HG02973 (cell line): ENCODE results near the gene ARHGEF2.

Experiments
- ATAC-seq: cut with Tn5 transposase; IDR thresholded peaks from one replicate; pipeline ENCODE4 v1.9.1; 2021; ENCODE audit warnings: moderate library complexity; ENCODE audit not compliant: unreplicated experiment

ARHGEF2 gene

GRCh38 chr1:155978325-155978972 lies at the start of gene ARHGEF2:
ARHGEF2 (minus strand) TSS chr1:155978547; CDS start chr1:155978427, 120 bp downstream.
- no peak for ATAC-seq

- no peak for ATAC-seq
Measured at GRCh38 chr1:156026588-156026987, 48.2 kb upstream of the ARHGEF2 start.

- no peak for ATAC-seq
Measured at GRCh38 chr1:156025876-156026275, 47.5 kb upstream of the ARHGEF2 start.

GRCh38 chr1:156024801-156025200 lies 46.5 kb upstream of the ARHGEF2 start:
- ATAC-seq: no peak

- ATAC-seq: no peak
Measured at GRCh38 chr1:156021954-156022353, 43.6 kb upstream of the ARHGEF2 start.

GRCh38 chr1:156021093-156021428 lies 42.7 kb upstream of the ARHGEF2 start:
- no peak for ATAC-seq

- ATAC-seq: peak; percentile 89
Measured at GRCh38 chr1:156020293-156021092, 42.1 kb upstream of the ARHGEF2 start, which contains the start of gene SSR2. SSR2 (minus strand) TSS chr1:156020951; CDS start chr1:156020167, 784 bp downstream.

GRCh38 chr1:156019946-156020292 lies 41.6 kb upstream of the ARHGEF2 start:
- no peak for ATAC-seq

- ATAC-seq: no peak
Measured at GRCh38 chr1:156014829-156015228, 36.5 kb upstream of the ARHGEF2 start.

- peak; percentile 70 for ATAC-seq
Measured at GRCh38 chr1:156012051-156012817, 33.9 kb upstream of the ARHGEF2 start.

GRCh38 chr1:156009404-156009803 lies 31.1 kb upstream of the ARHGEF2 start:
- no peak for ATAC-seq

- no peak for ATAC-seq
Measured at GRCh38 chr1:156006666-156007376, 28.5 kb upstream of the ARHGEF2 start.

GRCh38 chr1:156004843-156005584 lies 26.7 kb upstream of the ARHGEF2 start:
- no peak for ATAC-seq

- ATAC-seq: no peak
Measured at GRCh38 chr1:156003923-156004188, 25.5 kb upstream of the ARHGEF2 start.

GRCh38 chr1:156002188-156002911 lies 24.0 kb upstream of the ARHGEF2 start:
- no peak for ATAC-seq

- ATAC-seq: no peak
Measured at GRCh38 chr1:156001662-156002171, 23.4 kb upstream of the ARHGEF2 start.

- ATAC-seq: no peak
Measured at GRCh38 chr1:156001021-156001661, 22.8 kb upstream of the ARHGEF2 start.

- no peak for ATAC-seq
Measured at GRCh38 chr1:155999964-156000363, 21.6 kb upstream of the ARHGEF2 start.

- no peak for ATAC-seq
Measured at GRCh38 chr1:155996166-155996565, 17.8 kb upstream of the ARHGEF2 start.
